K562 (cell line): ENCODE data around the gene TMEM225B. TPM values are rescaled to one million over a fixed set of nuclear protein-coding genes. Genes with fewer than 3 reads are reported as not detected.

Experiments
- HMBOX1 ChIP-seq: sonication (generic); IDR thresholded peaks from 2 replicates; pipeline ENCODE4 v1.6.1; 2016
- MLX ChIP-seq, 2 experiments: fragments of 450-650 bp in 1 of 2; sonication (generic) in 1 of 2; formaldehyde crosslinking; conservative IDR thresholded peaks; 2 replicates each; pipeline versions ENCODE4 v1.4.0 to v1.8.1; 2020 to 2022; ENCODE audit warnings: mild to moderate bottlenecking in 1 of 2, missing genetic modification reagents in 1 of 2
- MNT ChIP-seq, 2 experiments: fragments of 450-650 bp; conservative IDR thresholded peaks; 2 replicates each; pipeline ENCODE4 v1.6.1; 2017; ENCODE audit warnings: mild to moderate bottlenecking in 2 of 2, moderate library complexity in 2 of 2
- POLR2B ChIP-seq: fragments of 450-650 bp; IDR thresholded peaks from 2 replicates; pipeline ENCODE4 v1.6.1; 2018; ENCODE audit warnings: low read depth; ENCODE audit not compliant: partially characterized antibody
- SRSF3 ChIP-seq: fragments of 200-400 bp; formaldehyde crosslinking; IDR thresholded peaks from 2 replicates; pipeline ENCODE4 v1.6.1; 2016; ENCODE audit warnings: mild to moderate bottlenecking, low read length, moderate library complexity; ENCODE audit not compliant: insufficient read depth
- TCF3 ChIP-seq: sonication (generic); formaldehyde crosslinking; IDR thresholded peaks from 2 replicates; pipeline ENCODE4 v1.4.0; 2020; ENCODE audit warnings: mild to moderate bottlenecking, missing genetic modification reagents
- TFAP4 ChIP-seq: sonication (generic); formaldehyde crosslinking; IDR thresholded peaks from 2 replicates; pipeline ENCODE4 v1.8.0; 2022; ENCODE audit warnings: missing genetic modification reagents, mild to moderate bottlenecking, moderate library complexity, borderline replicate concordance
- ZBTB1 ChIP-seq: sonication (generic); formaldehyde crosslinking; IDR thresholded peaks from 2 replicates; pipeline ENCODE4 v1.8.1; 2023; ENCODE audit warnings: missing genetic modification reagents, low read depth, mild to moderate bottlenecking, borderline replicate concordance
- ZFPM2 ChIP-seq: fragments of 250-450 bp; sonication (Bioruptor Pico); IDR thresholded peaks from 2 replicates; pipeline ENCODE4 v1.5.1; 2022; ENCODE audit warnings: mild to moderate bottlenecking
- ZNF140 ChIP-seq: fragments of 250-450 bp; sonication (Bioruptor Pico); IDR thresholded peaks from 2 replicates; pipeline ENCODE4 v1.8.0; 2021; ENCODE audit warnings: moderate library complexity, mild to moderate bottlenecking, inconsistent platforms
- ZNF282 ChIP-seq: sonication (generic); formaldehyde crosslinking; IDR thresholded peaks from 2 replicates; pipeline ENCODE4 v1.8.1; 2023; ENCODE audit warnings: missing genetic modification reagents
- polyA plus RNA-seq, 8 experiments: library from polyadenylated mRNA; depleted of rRNA in 4 of 8; stranded (reverse) in 5 of 8; unstranded in 3 of 8; fragments of >200 nt; fragmentation: Nextera tagmentation in 2 of 8; fragmentation: Illumina TruSeq in 1 of 8; extraction: Ambion mirVana in 2 of 8; extraction: Trizol in 1 of 8; gene quantifications; 2 replicates each; pipeline versions ENCODE4 v1.2.1 to v1.2.3, GENCODE V29; 2011 to 2014; ENCODE audit warnings: inconsistent platforms in 1 of 8, missing spikeins in 1 of 8
- total RNA-seq, 7 experiments: library from RNA; depleted of rRNA in 6 of 7; stranded (reverse); fragments of >200 nt in 6 of 7; fragmentation: Illumina TruSeq in 2 of 7; extraction: Trizol in 2 of 7; gene quantifications; 2 replicates each; pipeline versions ENCODE4 v1.2.1 to v1.2.3, GENCODE V29; 2011 to 2021; ENCODE audit warnings: low replicate concordance in 1 of 7
- TF ChIP-seq, protein P1 (sequence below): fragments of 250-450 bp; sonication (Bioruptor Pico); IDR thresholded peaks from 2 replicates; pipeline ENCODE4 v1.8.0; 2022; ENCODE audit warnings: inconsistent platforms, mild to moderate bottlenecking, moderate library complexity, borderline replicate concordance
- TF ChIP-seq, protein P2 (sequence below): sonication (generic); formaldehyde crosslinking; IDR thresholded peaks from 2 replicates; pipeline ENCODE4 v1.8.1; 2023; ENCODE audit warnings: mild to moderate bottlenecking, missing genetic modification reagents
- TF ChIP-seq, protein P3 (sequence below), 2 experiments: IDR thresholded peaks; 2 replicates each; pipeline ENCODE4 v1.6.1; 2012; ENCODE audit warnings: improper control_type of control experiment in 2 of 2, low read depth in 2 of 2, low read length in 2 of 2, borderline replicate concordance in 1 of 2

TMEM225B gene
- total and polyA plus RNA-seq, 9 of the 15 experiments (the other 6 are each of a cell fraction or from before 2014, with no cell fraction given), result 0.08 to 0.73 (median 0.56) TPM

GRCh38 chr7:99551767-99552463, 46.2 kb upstream of the TMEM225B start, which contains the start of gene FAM200A (continued):
- TF ChIP-seq TFAP4 (CRISPR knock-in tag) (peak; percentile 53; the same call in 1 of the 2 replicates), POLR2B (peak; percentile 93), MNT (conservative IDR thresholded peaks at IDR 0.05) (peak; percentile 58 to 77), ZFPM2 (CRISPR knock-in tag) (no peak), ZNF140 (CRISPR knock-in tag) (no peak), MLX (CRISPR knock-in tag; conservative IDR thresholded peaks at IDR 0.05) (0 out of 4 replicates have a peak, but pooled peaks of 1 of the 2 experiments have one; percentile 82), HMBOX1 (no peak), TCF3 (0 out of 2 replicates have a peak, but pooled peaks have one; percentile 5), ZNF282 (no peak), ZBTB1 (no peak), SRSF3 (no peak)
- TF ChIP-seq, protein P1, sequence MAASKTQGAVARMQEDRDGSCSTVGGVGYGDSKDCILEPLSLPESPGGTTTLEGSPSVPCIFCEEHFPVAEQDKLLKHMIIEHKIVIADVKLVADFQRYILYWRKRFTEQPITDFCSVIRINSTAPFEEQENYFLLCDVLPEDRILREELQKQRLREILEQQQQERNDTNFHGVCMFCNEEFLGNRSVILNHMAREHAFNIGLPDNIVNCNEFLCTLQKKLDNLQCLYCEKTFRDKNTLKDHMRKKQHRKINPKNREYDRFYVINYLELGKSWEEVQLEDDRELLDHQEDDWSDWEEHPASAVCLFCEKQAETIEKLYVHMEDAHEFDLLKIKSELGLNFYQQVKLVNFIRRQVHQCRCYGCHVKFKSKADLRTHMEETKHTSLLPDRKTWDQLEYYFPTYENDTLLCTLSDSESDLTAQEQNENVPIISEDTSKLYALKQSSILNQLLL (CRISPR knock-in tag), result no peak
- TF ChIP-seq, protein P2, sequence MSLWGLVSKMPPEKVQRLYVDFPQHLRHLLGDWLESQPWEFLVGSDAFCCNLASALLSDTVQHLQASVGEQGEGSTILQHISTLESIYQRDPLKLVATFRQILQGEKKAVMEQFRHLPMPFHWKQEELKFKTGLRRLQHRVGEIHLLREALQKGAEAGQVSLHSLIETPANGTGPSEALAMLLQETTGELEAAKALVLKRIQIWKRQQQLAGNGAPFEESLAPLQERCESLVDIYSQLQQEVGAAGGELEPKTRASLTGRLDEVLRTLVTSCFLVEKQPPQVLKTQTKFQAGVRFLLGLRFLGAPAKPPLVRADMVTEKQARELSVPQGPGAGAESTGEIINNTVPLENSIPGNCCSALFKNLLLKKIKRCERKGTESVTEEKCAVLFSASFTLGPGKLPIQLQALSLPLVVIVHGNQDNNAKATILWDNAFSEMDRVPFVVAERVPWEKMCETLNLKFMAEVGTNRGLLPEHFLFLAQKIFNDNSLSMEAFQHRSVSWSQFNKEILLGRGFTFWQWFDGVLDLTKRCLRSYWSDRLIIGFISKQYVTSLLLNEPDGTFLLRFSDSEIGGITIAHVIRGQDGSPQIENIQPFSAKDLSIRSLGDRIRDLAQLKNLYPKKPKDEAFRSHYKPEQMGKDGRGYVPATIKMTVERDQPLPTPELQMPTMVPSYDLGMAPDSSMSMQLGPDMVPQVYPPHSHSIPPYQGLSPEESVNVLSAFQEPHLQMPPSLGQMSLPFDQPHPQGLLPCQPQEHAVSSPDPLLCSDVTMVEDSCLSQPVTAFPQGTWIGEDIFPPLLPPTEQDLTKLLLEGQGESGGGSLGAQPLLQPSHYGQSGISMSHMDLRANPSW (CRISPR knock-in tag), result no peak
- TF ChIP-seq, protein P3, sequence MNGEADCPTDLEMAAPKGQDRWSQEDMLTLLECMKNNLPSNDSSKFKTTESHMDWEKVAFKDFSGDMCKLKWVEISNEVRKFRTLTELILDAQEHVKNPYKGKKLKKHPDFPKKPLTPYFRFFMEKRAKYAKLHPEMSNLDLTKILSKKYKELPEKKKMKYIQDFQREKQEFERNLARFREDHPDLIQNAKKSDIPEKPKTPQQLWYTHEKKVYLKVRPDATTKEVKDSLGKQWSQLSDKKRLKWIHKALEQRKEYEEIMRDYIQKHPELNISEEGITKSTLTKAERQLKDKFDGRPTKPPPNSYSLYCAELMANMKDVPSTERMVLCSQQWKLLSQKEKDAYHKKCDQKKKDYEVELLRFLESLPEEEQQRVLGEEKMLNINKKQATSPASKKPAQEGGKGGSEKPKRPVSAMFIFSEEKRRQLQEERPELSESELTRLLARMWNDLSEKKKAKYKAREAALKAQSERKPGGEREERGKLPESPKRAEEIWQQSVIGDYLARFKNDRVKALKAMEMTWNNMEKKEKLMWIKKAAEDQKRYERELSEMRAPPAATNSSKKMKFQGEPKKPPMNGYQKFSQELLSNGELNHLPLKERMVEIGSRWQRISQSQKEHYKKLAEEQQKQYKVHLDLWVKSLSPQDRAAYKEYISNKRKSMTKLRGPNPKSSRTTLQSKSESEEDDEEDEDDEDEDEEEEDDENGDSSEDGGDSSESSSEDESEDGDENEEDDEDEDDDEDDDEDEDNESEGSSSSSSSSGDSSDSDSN (IDR thresholded peaks at IDR 0.05; ENCODE audit: borderline replicate concordance in 1 of 2, low read depth in 2 of 2, low read length in 2 of 2), result 0 out of 4 replicates have a peak, but pooled peaks of 1 of the 2 experiments have one; percentile 39
